HG02610 (cell line): Measurements from ENCODE around the gene RANBP1.

Source experiments
- ATAC-seq: cut with Tn5 transposase; IDR thresholded peaks from one replicate; pipeline ENCODE4 v1.9.1; 2021; ENCODE audit warnings: mild to moderate bottlenecking, moderate library complexity; ENCODE audit not compliant: unreplicated experiment

The RANBP1 gene

DNA sequence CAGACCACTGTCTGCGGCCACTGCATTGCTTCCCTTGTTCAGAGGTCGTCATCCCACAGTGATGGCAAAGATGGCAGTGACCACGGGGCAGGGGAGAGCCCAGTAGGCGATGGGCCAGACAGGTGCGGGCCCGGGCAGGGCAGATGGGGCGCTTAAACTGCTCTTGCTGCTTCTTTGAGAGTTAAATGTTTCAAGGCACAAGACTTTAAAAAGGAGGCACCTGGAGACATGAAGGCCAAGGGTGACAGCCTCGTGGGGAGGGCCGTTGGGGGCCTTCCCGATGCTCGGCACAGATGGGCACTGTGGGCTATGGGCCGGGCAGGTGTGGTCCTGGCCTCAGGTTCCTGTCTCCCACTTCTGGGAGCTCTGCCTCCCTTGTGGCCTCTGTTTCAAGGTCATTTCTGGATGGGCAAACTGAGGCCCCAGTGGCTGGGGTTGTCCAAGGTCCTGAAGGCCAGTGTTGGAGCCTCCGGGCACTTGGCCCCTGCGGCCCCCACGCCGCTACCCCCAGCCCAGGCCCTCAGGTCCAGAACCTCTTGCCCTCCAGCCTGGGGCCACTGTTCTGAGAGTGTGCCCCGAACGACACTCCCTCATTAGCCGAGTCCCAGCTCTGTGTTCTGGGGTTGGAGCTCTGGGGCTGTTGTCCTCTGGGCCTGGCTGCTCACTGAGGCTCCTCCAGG lies 51.9 kb downstream of the RANBP1 start:
- ATAC-seq = no peak

DNA sequence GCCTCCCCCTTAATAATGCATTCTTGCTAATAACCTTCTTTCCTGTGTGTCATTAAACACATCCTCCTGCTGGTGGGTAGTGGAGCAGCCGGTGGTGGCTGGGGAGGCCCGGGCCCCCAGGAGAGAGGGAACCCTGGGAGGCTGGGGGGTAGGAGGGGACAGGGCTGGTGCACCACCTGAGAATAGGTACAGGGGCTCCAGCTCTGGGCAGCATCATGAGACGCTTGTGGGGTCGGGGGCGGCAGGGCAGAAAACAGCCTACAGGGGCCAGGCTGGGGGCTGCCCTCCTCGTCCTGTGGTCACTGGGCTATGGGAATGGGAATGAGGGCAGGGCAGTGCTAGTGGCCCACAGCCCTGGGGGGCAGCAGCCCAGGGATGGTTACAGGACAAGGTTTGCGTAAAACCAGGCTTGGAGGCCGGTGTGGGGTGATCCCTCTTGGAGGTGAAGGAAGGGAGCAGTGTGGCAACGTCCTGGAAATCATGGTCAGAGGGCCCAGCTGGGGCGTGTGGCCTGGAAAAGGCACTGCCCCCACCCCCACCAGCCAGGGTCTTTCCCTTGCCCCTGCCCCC lies 53.4 kb downstream of the RANBP1 start:
- ATAC-seq = no peak

DNA sequence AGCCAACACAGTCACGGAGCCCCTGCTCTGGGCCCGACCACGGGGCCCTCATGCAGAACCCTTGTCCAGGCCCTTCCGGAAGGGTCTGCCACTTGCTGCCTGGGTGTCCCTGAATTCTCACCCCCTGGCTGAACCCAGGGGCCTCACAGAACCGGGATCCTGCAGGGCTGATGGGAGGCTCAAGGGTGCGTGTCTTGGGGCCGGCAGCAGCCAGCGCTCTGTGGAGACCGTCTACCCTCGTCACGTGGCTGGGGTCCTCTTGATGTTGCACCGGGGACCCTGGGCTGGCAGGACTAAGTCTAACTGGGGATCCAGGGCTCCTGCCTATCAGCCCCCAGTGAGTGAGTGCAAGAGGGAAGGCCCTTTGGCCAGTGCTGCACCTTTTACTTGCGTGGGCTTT lies 54.3 kb downstream of the RANBP1 start:
- no peak for ATAC-seq

DNA sequence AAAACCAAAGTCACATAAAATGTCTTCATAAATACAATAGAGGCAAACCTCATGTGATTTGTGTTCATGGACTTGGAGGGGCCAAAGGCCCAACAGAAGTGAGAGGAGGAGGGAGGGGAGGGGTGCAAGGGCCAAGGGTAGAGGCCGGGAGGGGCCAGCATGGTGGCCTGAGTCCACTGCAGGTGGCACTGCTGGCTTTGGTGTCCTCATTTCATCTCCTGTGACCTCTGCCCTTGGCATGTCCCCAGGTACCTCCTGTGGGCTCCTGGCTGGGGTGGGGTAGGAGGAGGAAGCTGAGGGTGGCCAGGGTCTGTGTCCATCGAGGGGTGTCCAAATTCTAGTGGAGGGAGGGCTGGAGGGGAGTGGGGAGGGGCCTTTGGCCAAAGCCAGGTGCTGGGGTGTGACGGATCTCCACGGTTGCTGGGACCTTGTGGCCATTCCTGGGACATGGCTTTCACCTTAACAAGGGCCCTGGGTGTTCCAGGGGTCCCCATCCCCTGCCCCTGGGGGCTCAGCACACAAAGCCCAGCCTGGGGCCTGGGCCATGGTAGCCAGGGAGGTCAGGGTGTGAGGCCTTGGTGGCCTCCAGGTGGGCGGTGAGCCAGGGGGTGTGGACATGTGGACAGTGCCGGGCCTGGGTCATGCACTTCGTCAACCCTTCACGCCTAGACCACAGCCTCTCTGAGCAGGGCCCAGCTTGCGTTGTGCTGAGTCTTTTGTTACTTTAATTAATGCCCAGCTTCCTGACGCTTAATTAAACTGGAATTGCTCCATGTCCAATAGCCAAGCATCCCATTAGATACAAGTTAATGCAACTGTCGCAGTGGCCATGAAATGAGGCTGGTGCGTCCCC lies 55.6 kb downstream of the RANBP1 start:
- ATAC-seq = no peak

DNA sequence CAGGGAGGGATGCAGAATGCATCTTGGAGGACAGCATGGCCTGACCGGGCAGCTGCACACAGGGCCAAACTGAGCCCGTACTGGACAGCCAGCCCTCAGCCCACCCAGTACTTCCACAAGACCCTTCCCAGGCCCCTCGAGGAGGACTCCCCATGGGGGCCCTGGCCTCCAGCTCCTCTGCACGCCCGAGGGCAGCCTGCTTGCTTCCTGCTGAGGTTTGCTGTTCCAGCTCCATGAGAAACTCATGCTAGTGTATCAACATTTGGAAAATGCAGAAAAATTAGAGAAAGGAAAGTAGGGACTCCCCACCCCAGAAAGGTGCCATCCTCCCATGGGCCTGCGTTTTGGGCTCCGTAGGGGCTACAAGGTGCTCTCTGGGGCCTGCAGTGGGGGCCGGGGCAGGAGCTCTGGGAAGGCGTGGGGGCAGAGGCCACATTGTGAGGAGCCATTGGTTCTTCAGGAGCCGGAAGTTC lies 56.3 kb downstream of the RANBP1 start:
- ATAC-seq = no peak

DNA sequence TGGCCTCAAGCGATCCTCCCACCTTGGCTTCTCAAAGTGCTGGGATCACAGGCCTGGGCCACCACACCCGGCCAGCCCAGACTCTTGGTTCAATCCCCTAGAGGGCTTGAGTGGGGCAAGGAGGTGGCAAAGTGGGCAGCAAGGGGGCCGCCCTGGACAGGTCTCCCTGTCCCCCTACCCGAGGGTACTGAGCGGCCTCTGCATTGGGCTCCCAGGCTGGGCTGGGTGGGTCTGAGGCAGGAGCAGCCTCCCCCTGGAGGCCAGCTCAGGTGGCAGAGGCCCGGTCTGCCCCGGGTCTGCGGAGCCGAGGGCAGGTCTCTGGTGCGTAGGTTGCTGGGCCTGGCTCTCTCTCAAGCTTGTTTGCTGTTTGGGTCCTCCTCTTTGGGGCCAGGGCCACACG lies 57.3 kb downstream of the RANBP1 start:
- no peak for ATAC-seq

DNA sequence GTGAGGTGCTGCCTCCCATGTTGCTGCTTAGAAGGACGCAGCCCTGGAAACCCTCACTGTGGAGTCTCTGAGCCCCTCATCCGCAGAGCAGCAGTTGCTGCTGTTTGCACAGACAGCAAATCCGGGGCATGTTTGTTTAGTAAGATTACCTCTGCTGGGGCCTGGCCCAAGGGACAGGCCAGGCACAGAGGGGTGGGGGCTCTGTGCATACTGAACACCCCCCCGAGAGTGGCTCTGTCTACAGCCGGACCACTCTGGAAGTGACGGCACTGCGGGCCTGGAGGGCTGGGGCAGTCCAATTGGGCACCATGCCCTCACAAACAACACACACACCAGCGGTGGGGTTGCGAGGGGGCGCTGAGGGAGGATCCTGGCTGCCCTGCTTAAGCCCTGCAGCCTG lies 57.9 kb downstream of the RANBP1 start:
- ATAC-seq = no peak

DNA sequence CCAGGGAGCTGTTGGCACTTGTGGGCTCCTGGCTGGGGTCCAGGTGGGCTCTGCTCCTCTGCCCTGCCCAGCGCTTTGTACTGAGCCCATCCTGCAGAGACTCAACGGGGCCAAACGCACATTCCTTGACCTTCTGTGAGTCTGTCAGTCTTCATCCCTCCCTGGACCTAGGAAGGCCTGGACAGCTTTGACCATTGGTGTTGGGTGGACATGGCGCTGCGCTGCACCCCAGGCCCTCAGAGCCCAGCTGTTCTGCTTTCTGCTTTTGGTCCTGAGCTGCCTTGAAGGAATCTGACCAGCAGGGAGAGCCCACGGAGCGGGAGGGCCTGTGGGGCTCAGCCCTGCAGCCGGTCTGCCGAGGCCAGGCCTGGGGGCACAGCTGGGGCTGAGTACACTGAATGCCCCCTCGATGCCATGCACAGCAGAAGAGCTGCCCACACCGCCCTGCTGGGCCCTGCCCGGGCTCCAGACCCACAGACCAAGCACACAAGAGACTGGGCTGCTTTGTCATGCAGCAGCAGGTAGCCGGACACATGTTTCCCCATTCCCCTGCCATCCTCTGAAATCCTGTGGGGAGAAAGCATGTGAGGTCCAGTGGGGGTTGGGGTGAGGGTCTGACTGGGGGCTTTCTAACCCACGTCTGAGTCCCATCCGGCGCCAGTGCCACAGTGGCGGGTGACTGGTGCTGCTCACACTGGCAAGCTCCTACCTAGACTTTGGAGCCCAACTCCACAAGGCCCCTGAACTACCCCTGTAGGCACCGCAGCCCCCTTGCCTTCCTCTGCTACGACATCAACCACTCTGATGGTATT lies 59.1 kb downstream of the RANBP1 start:
- no peak for ATAC-seq

DNA sequence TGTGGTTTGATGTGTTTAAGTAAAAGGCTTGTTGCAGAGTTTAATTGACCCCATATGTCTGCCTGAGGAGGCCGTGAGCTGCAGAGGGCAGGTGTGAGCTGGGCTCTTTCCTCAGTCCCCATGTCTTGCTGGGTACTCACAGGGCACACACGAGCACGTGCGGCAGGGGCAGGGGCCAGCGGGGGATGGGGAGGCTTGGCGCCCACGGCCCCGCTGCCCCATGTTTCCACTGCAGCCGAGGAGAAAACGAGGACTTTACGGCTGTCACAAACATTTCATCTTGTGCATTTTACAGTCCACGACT lies 59.6 kb downstream of the RANBP1 start:
- no peak for ATAC-seq

DNA sequence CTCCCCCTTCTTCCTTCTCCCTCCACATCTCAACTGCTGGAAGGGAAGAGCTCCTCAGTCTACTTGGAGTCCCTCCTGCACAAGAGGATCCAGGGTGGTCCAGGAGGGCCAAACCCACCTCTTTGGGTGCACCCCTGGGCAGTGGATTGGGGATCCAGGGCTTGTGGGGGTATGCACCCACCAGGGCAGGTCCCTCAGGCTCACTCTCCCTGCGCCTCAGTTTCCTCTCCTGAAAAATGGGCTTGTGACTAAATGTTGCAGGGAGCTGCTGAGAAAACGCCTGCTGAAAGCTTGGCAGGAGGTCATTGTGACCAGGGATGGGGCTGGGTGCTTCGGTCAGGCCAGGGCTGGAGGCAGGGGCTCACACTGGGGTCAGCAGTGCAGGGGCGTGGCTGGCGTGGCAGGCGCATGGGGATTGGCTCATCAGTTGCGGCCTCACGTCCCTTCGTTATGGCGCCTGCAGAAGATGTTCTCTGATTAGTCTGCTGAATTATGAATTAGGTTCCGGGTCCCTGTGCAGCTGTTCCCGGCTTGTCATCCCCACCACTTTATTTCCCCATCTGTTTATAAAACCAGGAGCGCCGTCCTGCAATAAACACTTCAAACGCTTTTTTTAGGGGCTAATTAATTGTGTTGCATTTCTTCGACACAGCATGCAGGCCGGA lies 60.6 kb downstream of the RANBP1 start:
- ATAC-seq = no peak
